ENCODE data around the gene MISP3. TPM values are rescaled to one million over a fixed set of nuclear protein-coding genes. Genes with fewer than 3 reads are reported as not detected.

MISP3 gene
- total RNA-seq, 4 donors from 2014 or later: 0.55 to 23.8 (median 2.0) TPM; not detected in 1

GRCh38 chr19:14054721-14055120 lies 17.9 kb upstream of the MISP3 start:
- Histone ChIP-seq H3K36me3 (no peaks in the 10 kb centered on the region), H3K27me3 (peaks cover 0 to 2% of the 10 kb centered on the region in 2 donors), H3K4me1 (peaks cover 0 to 7% of the 10 kb centered on the region in 2 donors), H3K27ac (no peak overlapping the region), H3K4me3 (no peak overlapping the region), H3K9me3 (no peaks in the 10 kb centered on the region)
- intact Hi-C loops (cut with DNase I; ENCODE audit: low total_unique reads): no loop called here
- no peak for TF ChIP-seq POLR2A (IDR thresholded peaks at IDR 0.05)
- TF ChIP-seq, protein P1, sequence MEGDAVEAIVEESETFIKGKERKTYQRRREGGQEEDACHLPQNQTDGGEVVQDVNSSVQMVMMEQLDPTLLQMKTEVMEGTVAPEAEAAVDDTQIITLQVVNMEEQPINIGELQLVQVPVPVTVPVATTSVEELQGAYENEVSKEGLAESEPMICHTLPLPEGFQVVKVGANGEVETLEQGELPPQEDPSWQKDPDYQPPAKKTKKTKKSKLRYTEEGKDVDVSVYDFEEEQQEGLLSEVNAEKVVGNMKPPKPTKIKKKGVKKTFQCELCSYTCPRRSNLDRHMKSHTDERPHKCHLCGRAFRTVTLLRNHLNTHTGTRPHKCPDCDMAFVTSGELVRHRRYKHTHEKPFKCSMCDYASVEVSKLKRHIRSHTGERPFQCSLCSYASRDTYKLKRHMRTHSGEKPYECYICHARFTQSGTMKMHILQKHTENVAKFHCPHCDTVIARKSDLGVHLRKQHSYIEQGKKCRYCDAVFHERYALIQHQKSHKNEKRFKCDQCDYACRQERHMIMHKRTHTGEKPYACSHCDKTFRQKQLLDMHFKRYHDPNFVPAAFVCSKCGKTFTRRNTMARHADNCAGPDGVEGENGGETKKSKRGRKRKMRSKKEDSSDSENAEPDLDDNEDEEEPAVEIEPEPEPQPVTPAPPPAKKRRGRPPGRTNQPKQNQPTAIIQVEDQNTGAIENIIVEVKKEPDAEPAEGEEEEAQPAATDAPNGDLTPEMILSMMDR (IDR thresholded peaks at IDR 0.05): no peak
- no peak for DNase-seq

DNA sequence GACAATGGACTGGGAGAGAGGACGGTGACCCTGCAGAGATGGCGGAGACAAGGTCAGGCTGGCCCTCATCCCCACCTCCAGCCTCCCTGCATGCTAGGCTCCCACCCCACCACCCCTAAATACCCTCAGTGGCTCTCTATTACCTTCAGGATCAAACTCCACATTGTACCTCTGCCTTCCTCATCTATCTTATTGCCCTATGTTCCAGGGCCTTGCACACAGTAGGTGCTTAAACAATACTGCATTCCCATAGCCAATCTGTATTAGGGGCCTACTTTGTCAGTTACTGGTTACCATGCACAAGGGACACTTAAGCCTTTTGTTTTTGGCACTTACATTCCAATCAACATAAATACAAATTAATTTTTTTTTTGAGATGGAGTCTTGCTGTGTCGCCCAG lies 17.2 kb upstream of the MISP3 start:
- intact Hi-C loops (cut with DNase I; ENCODE audit: low total_unique reads): no loop called here
- no peaks in the 10 kb centered on the region for H3K36me3 ChIP-seq
- no peaks in the 10 kb centered on the region for H3K9me3 ChIP-seq
- TF ChIP-seq POLR2A (IDR thresholded peaks at IDR 0.05): no peak
- TF ChIP-seq, protein P1 (IDR thresholded peaks at IDR 0.05): no peak
- H3K4me3 ChIP-seq: no peak overlapping the region
- no peak overlapping the region for H3K27ac ChIP-seq
- peaks cover 0 to 7% of the 10 kb centered on the region in 2 donors for H3K4me1 ChIP-seq
- no peak for DNase-seq
- peaks cover 0 to 8% of the 10 kb centered on the region in 2 donors for H3K27me3 ChIP-seq

DNA sequence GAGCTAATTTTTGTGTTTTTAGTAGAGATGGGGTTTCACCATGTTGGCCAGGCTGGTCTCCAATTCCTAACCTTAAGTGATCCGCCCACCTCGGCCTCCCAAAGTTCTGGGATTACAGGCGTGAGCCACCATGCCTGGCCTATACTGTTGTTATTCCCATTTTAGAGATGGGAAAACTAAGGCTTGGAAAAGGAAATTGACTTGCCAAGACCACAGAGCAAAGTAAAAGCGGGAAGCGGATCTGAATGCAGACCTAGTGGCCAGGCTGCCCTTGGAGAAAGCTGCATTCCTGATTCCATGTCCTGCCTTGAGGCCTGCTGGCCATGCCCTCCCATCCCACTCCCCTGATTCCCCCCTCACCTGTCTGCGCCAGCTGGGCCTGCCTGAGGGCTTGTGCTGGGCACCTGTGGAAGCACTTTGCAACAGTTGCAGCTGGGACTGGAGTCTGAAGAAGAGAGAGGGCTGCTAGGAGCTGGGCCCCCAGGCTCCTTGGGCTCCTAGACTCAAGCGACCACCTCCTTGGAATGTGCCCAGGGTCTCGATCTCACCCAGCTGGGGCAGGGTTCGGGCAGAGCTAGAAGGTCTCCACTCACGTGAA lies 16.4 kb upstream of the MISP3 start:
- H3K4me1 ChIP-seq: peaks cover 0 to 7% of the 10 kb centered on the region in 2 donors
- no peak for DNase-seq
- peaks cover 0 to 8% of the 10 kb centered on the region in 2 donors for H3K27me3 ChIP-seq
- no peak for TF ChIP-seq POLR2A (IDR thresholded peaks at IDR 0.05)
- TF ChIP-seq, protein P1 (IDR thresholded peaks at IDR 0.05): no peak
- H3K9me3 ChIP-seq: no peaks in the 10 kb centered on the region
- no peaks in the 10 kb centered on the region for H3K36me3 ChIP-seq
- intact Hi-C loops (cut with DNase I; ENCODE audit: low total_unique reads): no loop called here
- H3K4me3 ChIP-seq: no peak overlapping the region
- no peak overlapping the region for H3K27ac ChIP-seq

DNA sequence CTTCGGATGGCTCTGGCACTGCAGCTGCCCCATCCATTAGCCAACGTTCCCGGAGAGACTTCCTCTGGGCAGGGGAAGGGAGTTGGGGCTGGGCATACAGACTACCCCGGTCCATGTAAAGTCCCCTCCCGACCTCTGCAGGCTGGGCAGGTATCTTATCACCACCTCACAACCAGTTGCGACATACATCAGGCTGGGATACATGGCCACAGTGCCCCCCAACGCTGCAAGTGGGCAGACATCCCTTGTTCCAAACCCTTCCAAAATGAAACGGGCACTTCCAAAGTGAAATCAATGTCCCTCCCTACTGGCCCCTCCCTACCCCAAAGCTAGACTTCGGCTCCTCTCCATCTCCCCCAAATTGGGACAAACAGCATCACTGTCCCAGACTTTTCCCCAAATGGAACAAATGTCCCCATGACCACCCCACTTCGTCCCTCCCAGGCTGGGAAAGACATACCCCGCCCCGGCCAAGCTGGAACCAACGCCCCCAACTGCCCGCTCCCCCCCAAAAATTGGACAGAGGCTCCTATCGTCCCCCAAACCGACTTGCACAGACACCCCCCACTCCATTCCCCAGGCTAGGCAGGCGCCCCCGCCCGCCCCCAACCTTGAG lies 15.7 kb upstream of the MISP3 start:
- TF ChIP-seq POLR2A (IDR thresholded peaks at IDR 0.05): no peak
- TF ChIP-seq, protein P1 (IDR thresholded peaks at IDR 0.05): no peak
- Histone ChIP-seq H3K27me3 (peaks cover 0 to 8% of the 10 kb centered on the region in 2 donors), H3K9me3 (no peaks in the 10 kb centered on the region), H3K36me3 (no peaks in the 10 kb centered on the region), H3K4me3 (peak overlapping the region; percentile 28 to 32), H3K27ac (peak overlapping the region in 1 of 2 donors; percentile 50), H3K4me1 (peaks cover 0 to 7% of the 10 kb centered on the region in 2 donors)
- DNase-seq: no peak
- intact Hi-C loops (cut with DNase I; ENCODE audit: low total_unique reads): no loop called here

Measured in uterus (tissue), 4 donors.